T-helper 2 cell treated with Interferon-gamma antibody and Interleukin-4, amounts not matched to agents 5 μg/mL and 100 μg/mL, for 36 hours (primary cell): ENCODE data around the gene DGUOK.

Experiments used
- DNase-seq: peaks from one replicate; pipeline ENCODE4 v3.0.0; 2021; ENCODE audit warnings: low spot score
- H3K27ac Mint-ChIP-seq: one replicate; pipeline ENCODE4 v1.8.0; 2021; ENCODE audit warnings: mild to moderate bottlenecking, mixed read lengths
- H3K27me3 Mint-ChIP-seq: one replicate; pipeline ENCODE4 v1.8.0; 2021; ENCODE audit warnings: low read depth, mixed read lengths
- H3K36me3 Mint-ChIP-seq: one replicate; pipeline ENCODE4 v1.8.0; 2021; ENCODE audit warnings: low read depth, mixed read lengths
- H3K4me1 Mint-ChIP-seq: one replicate; pipeline ENCODE4 v1.8.0; 2021; ENCODE audit warnings: low read depth, mixed read lengths
- H3K4me3 Mint-ChIP-seq: one replicate; pipeline ENCODE4 v1.8.0; 2022; ENCODE audit warnings: mild to moderate bottlenecking, moderate library complexity, mixed read lengths
- H3K9me3 Mint-ChIP-seq: one replicate; pipeline ENCODE4 v1.8.0; 2021; ENCODE audit warnings: mixed read lengths

Gene DGUOK

DNA sequence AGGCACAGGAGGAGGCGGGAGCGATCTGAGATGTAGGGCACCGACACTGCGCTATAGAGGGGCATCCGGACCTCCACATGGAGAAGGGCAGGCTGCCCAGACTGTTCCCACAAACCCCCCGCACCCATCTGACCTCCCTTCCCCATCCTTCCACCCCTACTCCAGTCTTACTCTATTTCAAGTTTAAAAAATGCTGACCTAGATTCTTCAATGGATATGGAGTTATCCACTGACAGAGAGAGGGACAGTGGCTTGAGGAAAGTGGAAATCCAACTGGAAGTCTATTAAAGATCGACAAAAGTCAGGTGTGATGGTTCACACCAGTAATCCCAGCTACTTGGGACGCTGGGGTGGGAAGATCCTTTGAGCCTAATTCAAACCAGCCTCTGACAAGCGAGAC, 5.1 kb upstream of the DGUOK start:
- Mint-ChIP-seq H3K9me3 (no peaks in the 10 kb centered on the region), H3K4me3 (no peak overlapping the region), H3K36me3 (peaks cover under 1% of the 10 kb centered on the region), H3K4me1 (peaks cover 19% of the 10 kb centered on the region), H3K27ac (no peak overlapping the region), H3K27me3 (peaks cover 2% of the 10 kb centered on the region)
- no peak for DNase-seq

- H3K36me3 Mint-ChIP-seq, result peaks cover 1% of the 10 kb centered on the region
- peaks cover 20% of the 10 kb centered on the region for H3K4me1 Mint-ChIP-seq
- no peak overlapping the region for H3K4me3 Mint-ChIP-seq
- no peak for DNase-seq
- peak overlapping the region; percentile 31 for H3K27ac Mint-ChIP-seq
- peaks cover 2% of the 10 kb centered on the region for H3K27me3 Mint-ChIP-seq
- no peaks in the 10 kb centered on the region for H3K9me3 Mint-ChIP-seq
Measured at GRCh38 chr2:73922681-73923080, 4.0 kb upstream of the DGUOK start.

- H3K36me3 Mint-ChIP-seq, result peaks cover 17% of the 10 kb centered on the region
- DNase-seq, result no peak
- H3K4me3 Mint-ChIP-seq, result no peak overlapping the region
- H3K27ac Mint-ChIP-seq, result no peak overlapping the region
- peaks cover 2% of the 10 kb centered on the region for H3K27me3 Mint-ChIP-seq
- H3K9me3 Mint-ChIP-seq, result no peaks in the 10 kb centered on the region
- H3K4me1 Mint-ChIP-seq, result peaks cover 43% of the 10 kb centered on the region
Measured at GRCh38 chr2:73925033-73925704, 1.5 kb upstream of the DGUOK start.

DNA sequence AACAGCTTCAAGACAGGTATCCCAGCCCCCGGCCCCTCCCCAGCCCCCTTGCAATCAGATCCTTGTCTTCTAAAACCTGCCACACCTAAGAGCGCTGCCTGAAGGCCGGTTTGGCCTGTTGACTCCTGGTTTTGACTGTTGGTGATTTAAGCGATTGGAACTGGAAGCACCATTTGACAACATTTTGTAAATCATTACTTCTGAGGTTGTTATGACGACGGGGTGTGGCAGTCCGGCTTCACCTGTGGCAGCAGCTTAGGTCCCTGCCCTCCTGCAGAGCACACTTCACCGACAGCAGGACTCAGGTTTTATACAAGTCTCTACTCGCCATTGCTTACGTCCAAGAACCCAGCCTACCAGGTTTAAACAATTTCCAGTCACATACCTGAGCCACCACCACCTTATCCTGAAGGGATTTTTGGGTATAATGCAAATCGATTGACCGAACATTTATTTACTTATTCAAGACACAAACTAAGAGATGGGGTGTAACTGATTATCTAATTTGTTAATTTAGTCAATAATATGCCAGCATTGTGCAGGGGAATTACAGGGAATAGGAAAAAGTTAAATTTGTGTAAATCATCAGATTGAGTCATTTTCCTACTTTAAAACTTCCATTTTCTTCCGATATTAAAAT, 707 bp upstream of the DGUOK start:
- Mint-ChIP-seq H3K4me3 (peak overlapping the region; percentile 74), H3K27ac (peak overlapping the region; percentile 97), H3K4me1 (peaks cover 47% of the 10 kb centered on the region), H3K36me3 (peaks cover 17% of the 10 kb centered on the region), H3K9me3 (no peaks in the 10 kb centered on the region), H3K27me3 (no peaks in the 10 kb centered on the region)
- no peak for DNase-seq

DNA sequence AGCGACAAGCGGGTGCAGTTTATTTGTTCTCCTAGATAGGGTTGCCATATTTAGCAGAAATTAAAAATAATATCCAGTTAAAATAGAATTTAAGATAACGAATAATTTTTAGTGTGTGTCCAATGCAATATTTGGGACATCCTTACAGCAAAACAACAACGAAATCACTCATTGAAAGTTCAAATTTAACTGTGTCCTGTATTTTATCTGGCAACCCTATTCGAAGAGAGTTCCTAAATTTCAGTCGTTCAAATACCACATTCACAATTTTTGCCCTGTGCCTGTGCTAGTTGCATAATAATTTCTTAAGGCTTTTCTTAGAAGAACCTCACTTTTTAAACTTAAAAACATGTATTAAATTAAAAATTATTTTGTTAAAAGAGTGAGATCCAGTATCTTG, 664 bp downstream of the DGUOK start:
- DNase-seq, result no peak
- Mint-ChIP-seq H3K27me3 (no peaks in the 10 kb centered on the region), H3K9me3 (no peaks in the 10 kb centered on the region), H3K4me1 (peaks cover 56% of the 10 kb centered on the region), H3K36me3 (peaks cover 26% of the 10 kb centered on the region), H3K4me3 (peak overlapping the region; percentile 94), H3K27ac (peak overlapping the region; percentile 97)

DNA sequence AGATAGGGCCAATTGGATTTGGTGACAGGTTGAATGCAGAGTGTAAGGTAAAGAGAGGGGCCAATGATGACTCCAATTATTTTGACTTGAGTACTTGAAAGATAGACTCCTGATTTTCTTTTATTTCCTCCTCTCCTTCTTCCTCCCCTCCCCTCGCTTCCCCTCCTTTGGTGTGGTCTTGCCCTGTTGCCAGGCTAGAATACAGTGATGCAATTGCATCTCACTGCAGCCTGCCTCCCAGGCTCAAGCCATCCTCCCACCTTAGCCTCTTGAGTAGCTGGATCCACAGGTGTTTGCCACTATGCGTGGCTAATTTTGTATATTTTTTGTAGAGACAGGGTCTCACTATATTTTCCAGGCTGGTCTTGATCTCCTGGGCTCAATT, 2.3 kb downstream of the DGUOK start:
- Mint-ChIP-seq H3K4me1 (peaks cover 53% of the 10 kb centered on the region), H3K27ac (no peak overlapping the region), H3K27me3 (no peaks in the 10 kb centered on the region), H3K9me3 (no peaks in the 10 kb centered on the region), H3K4me3 (peak overlapping the region; percentile 72), H3K36me3 (peaks cover 35% of the 10 kb centered on the region)
- no peak for DNase-seq

DNA sequence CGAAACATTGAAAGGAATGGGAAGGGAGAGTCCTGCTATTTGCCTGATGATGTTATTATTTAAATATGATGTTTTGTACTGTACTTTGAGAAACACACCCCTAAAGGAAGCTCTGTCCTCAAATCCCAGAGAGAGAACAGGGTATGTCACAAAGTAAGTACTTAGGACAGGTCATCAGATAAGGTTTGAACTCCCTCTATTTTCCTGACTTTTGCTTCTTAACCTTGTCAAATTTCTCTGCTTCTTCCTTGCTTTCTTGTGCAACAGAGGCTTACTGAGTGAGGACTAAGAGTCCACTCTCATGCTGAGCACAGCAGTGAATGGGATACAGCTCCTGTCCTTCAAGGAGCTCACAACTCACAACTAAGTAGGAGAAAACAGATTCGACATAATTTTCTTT, 3.7 kb downstream of the DGUOK start:
- Mint-ChIP-seq H3K36me3 (peaks cover 40% of the 10 kb centered on the region), H3K27me3 (no peaks in the 10 kb centered on the region), H3K27ac (no peak overlapping the region), H3K4me1 (peaks cover 53% of the 10 kb centered on the region), H3K4me3 (no peak overlapping the region), H3K9me3 (no peaks in the 10 kb centered on the region)
- no peak for DNase-seq

DNA sequence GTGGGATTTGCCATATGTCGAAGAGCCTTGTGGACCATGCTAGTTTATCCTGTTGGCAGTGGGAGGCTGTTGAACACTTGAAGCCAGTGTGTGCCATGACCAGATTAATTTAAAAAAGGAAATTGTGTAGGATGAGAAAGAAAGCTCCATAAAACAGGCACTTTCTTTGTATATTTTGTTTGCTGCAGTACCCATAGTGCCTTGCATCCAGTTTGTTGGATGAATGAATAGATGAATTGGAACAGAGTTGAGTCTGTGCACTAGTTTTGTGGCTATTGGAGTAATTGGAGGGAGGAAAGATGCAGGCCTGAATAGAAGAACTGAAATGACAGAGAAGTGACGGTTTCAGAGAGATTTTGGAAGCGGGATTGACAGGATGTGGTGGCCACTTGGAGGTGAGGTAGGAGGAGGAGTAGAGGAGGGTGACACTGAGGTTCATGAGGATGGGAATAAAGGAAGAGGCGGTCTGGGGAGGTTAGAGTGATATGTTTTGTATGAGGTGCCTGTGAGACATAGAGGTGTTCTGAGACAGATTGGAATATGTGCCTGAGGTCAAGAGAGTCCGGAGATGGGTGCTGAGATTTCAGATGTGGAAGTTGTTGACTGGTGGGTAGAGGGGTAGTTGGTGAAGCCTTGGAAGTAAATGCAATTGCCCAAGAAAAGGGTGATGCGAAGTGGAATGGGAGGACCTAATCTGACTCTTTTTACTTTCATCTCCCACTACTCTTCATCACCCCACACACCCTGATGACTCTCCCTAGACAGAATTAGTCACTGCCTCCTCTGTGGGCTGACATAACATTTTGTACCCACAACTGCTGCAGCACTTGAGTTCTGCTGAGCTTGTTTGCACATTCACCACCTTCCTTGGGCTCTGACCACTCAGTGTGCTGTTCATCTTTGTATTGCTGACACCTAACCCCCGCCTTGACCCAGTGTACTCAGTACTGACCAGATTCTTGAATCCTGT, 5.1 kb downstream of the DGUOK start:
- Mint-ChIP-seq H3K27ac (peak overlapping the region; percentile 68), H3K9me3 (no peaks in the 10 kb centered on the region), H3K4me1 (peaks cover 53% of the 10 kb centered on the region), H3K27me3 (no peaks in the 10 kb centered on the region), H3K4me3 (peak overlapping the region; percentile 9), H3K36me3 (peaks cover 41% of the 10 kb centered on the region)
- peak; percentile 73 for DNase-seq

- H3K4me3 Mint-ChIP-seq, result no peak overlapping the region
- DNase-seq, result no peak
Measured at GRCh38 chr2:73933194-73933593, 6.5 kb downstream of the DGUOK start.

GRCh38 chr2:73935641-73936040, 9.0 kb downstream of the DGUOK start:
- H3K36me3 Mint-ChIP-seq, result peaks cover 47% of the 10 kb centered on the region
- no peaks in the 10 kb centered on the region for H3K27me3 Mint-ChIP-seq
- no peak overlapping the region for H3K4me3 Mint-ChIP-seq
- no peaks in the 10 kb centered on the region for H3K9me3 Mint-ChIP-seq
- DNase-seq, result no peak
- H3K4me1 Mint-ChIP-seq, result peaks cover 57% of the 10 kb centered on the region
- no peak overlapping the region for H3K27ac Mint-ChIP-seq

More at GRCh38 chr2:73933194-73933593, 6.5 kb downstream of the DGUOK start:
- no peaks in the 10 kb centered on the region for H3K27me3 Mint-ChIP-seq
- no peaks in the 10 kb centered on the region for H3K9me3 Mint-ChIP-seq
- H3K27ac Mint-ChIP-seq, result no peak overlapping the region
- H3K36me3 Mint-ChIP-seq, result peaks cover 51% of the 10 kb centered on the region
- peaks cover 61% of the 10 kb centered on the region for H3K4me1 Mint-ChIP-seq

DNA sequence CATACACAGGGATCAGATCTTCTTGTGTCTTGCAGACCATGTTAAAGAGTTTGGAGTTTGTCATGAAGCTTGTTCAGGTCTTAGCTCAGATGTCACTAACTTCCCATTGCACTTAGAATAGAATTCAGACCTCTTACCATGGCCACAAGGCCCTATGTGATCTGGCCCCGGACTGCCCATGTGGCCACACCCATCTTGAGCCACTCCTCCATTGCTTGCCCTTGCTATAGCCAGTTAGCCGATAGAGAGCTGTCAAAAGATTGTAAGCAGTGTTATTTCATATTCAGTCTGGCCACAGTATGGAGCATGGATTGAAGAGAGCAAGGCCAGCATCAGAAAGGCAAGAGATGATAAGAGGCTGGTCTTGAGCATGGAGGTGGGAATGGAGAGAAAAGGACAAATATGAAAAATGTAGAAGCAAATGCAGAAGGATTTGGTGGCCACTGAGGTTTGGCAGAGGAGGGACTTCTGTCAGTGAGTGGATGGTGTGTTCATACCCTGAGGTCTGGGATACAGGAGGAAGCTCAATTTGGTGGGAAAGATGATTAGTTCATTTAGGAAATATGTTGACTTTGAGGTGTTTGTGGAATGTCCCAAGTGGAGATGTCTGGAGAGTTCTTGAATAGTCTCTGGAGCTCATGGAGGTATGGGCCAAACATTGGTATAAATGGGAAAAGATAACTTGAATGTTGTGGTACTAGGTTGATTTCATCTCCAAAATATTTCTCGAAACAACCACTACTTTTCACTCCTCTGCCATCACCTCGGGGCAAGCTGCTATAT, 10.6 kb downstream of the DGUOK start:
- peaks cover 49% of the 10 kb centered on the region for H3K4me1 Mint-ChIP-seq

DNA sequence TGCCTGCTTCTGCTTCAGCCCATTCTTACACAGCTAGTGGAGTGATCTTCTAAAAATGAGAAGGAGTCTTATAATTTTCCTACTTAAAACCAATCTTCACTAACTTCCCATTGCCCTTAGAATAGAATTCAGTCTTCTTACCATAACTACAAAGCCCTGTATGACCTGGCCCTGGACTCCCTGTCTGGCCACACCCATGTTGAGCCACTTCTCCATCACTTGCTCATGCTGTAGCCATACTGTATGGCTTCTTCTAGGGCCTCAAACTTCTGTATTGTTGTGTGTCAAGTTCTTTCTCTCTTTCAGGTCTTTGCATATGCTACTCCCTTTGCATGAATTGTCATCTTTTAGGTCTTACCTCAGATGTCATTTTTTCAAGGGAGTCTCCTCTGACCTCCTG, 11.2 kb downstream of the DGUOK start:
- Mint-ChIP-seq H3K36me3 (peaks cover 48% of the 10 kb centered on the region), H3K27ac (no peak overlapping the region), H3K4me1 (peaks cover 48% of the 10 kb centered on the region), H3K27me3 (no peaks in the 10 kb centered on the region), H3K4me3 (no peak overlapping the region), H3K9me3 (no peaks in the 10 kb centered on the region)
- DNase-seq, result no peak

More for the DNA sequence above, 10.6 kb downstream of the DGUOK start:
- no peak for DNase-seq
- Mint-ChIP-seq H3K27me3 (no peaks in the 10 kb centered on the region), H3K27ac (no peak overlapping the region), H3K9me3 (no peaks in the 10 kb centered on the region), H3K36me3 (peaks cover 48% of the 10 kb centered on the region), H3K4me3 (no peak overlapping the region)

DNA sequence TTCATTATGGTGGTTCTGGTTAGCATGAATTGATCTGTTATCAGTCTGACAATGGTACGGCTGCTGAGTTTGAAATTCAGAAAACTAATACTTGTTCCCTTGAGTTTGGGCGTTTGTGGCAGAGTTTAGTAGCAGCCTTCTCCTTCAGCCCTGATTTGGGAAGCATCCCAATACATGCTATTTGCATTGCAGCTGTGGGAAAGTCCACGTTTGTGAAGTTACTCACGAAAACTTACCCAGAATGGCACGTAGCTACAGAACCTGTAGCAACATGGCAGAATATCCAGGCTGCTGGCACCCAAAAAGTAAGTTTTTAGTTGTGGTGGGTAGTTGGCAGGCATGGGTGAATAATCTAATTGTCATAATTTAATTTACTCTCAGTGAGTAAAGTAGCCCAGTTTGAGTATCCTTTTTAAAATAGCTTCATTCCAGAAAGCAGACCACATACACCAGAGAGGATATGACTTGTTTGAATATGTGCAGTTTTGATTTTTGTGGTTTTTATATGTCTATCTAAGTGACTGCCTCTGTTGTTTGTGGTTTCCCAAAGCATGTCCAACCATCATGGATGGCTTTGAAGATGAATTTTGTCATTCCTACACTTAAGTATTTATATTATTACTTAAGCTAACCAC, 12.2 kb downstream of the DGUOK start:
- Mint-ChIP-seq H3K27me3 (no peaks in the 10 kb centered on the region), H3K4me1 (peaks cover 46% of the 10 kb centered on the region), H3K4me3 (no peak overlapping the region), H3K36me3 (peaks cover 42% of the 10 kb centered on the region), H3K27ac (no peak overlapping the region), H3K9me3 (no peaks in the 10 kb centered on the region)
- DNase-seq, result no peak
